Smooth muscle cell (in vitro differentiated cells): ENCODE data around the gene RRP9. TPM values are rescaled to one million over a fixed set of nuclear protein-coding genes. Genes with fewer than 3 reads are reported as not detected.

Experiments
- DNase-seq: peaks from one replicate; lab custom pipeline; 2025; ENCODE audit not compliant: unreplicated experiment; lab: John Stamatoyannopoulos, UW
- H2AFZ ChIP-seq: fragments of 200-600 bp; sonication (generic); 2 replicates; pipeline ENCODE4 v1.6.0; 2016; ENCODE audit warnings: antibody characterized with exemption, low read depth, mild to moderate bottlenecking
- H3F3A ChIP-seq: fragments of 200-600 bp; sonication (generic); 2 replicates; pipeline ENCODE4 v1.6.0; 2017; ENCODE audit warnings: antibody characterized with exemption, low read depth
- H3K27ac ChIP-seq: fragments of 200-600 bp; sonication (generic); 2 replicates; pipeline ENCODE4 v1.5.1; 2016; ENCODE audit warnings: low read depth, mild to moderate bottlenecking
- H3K27me3 ChIP-seq: fragments of 200-600 bp; sonication (generic); 2 replicates; pipeline ENCODE4 v1.6.1; 2016; ENCODE audit warnings: low read depth, mild to moderate bottlenecking
- H3K36me3 ChIP-seq: fragments of 200-600 bp; sonication (generic); 2 replicates; pipeline ENCODE4 v1.5.1; 2016; ENCODE audit warnings: low read depth
- H3K4me1 ChIP-seq: fragments of 200-600 bp; sonication (generic); 2 replicates; pipeline ENCODE4 v1.5.1; 2016; ENCODE audit warnings: low read depth
- H3K4me2 ChIP-seq: fragments of 200-600 bp; sonication (generic); 2 replicates; pipeline ENCODE4 v1.6.0; 2016; ENCODE audit warnings: mild to moderate bottlenecking
- H3K4me3 ChIP-seq: fragments of 200-600 bp; sonication (generic); 2 replicates; pipeline ENCODE4 v1.5.1; 2016; ENCODE audit warnings: mild to moderate bottlenecking
- H3K79me2 ChIP-seq: fragments of 200-600 bp; sonication (generic); 2 replicates; pipeline ENCODE4 v1.6.0; 2016; ENCODE audit warnings: low read depth, mild to moderate bottlenecking
- H3K9ac ChIP-seq: fragments of 200-600 bp; sonication (generic); 2 replicates; pipeline ENCODE4 v1.6.0; 2016; ENCODE audit warnings: low read depth
- H3K9me3 ChIP-seq: fragments of 200-600 bp; sonication (generic); replicated peaks from 2 replicates; pipeline ENCODE4 v1.5.1; 2016; ENCODE audit warnings: low read depth
- H4K20me1 ChIP-seq: fragments of 200-600 bp; sonication (generic); 2 replicates; pipeline ENCODE4 v1.6.0; 2016; ENCODE audit warnings: low read depth
- WGBS: methylation state at CpG from one replicate; pipeline ENCODE4 v1.1.7; 2016; ENCODE audit warnings: low lambda C conversion rate; 5-methylcytosine and 5-hydroxymethylcytosine counted together
- polyA plus RNA-seq: library from polyadenylated mRNA; unstranded; fragments of >200 nt; fragmentation: Nextera tagmentation; extraction: Ambion mirVana; gene quantifications from 2 replicates; pipeline ENCODE4 v1.2.1, GENCODE V29; 2016
- total RNA-seq: library from RNA; depleted of rRNA; stranded (reverse); fragments of >200 nt; gene quantifications from 2 replicates; pipeline ENCODE4 v1.2.3, GENCODE V29; 2014
- TF ChIP-seq, protein P1 (sequence below): fragments of 200-600 bp; sonication (generic); IDR thresholded peaks from 2 replicates; pipeline ENCODE4 v1.5.1; 2017; ENCODE audit warnings: borderline replicate concordance, mild to moderate bottlenecking, antibody characterized with exemption; ENCODE audit not compliant: insufficient read depth, poor library complexity, severe bottlenecking

Gene RRP9
- total and polyA plus RNA-seq, 2 experiments from 2014 or later = 13.1 to 23.9 TPM

DNA sequence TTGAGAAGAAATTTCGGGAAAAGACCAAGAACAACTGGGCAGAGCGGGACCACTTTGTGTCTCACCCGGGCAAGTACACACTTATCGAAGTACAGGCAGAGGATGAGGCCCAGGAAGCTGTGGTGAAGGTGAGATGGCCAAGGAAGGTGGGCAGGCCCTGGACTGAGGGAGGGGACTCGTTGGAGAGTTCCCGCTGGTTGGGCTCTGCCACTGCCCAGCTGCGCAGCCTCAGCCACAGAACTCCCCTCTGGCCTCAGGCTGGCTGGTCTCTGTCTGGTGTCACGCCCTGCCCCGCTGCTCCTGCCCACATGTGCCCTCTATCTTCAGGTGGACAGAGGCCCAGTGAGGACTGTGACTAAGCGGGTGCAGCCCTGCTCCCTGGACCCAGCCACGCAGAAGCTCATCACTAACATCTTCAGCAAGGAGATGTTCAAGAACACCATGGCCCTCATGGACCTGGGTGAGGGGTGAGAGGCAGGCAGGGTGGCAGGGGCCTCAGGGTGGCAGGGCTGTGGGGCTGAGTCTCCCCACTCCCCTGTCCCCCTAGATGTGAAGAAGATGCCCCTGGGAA is 2.8 kb upstream of the RRP9 start:
- Histone ChIP-seq H3K27me3 (no peaks in the 10 kb centered on the region), H3K4me1 (no peaks in the 10 kb centered on the region), H3K79me2 (peaks cover 19% of the 10 kb centered on the region), H3K9me3 (no peaks in the 10 kb centered on the region), H3K36me3 (no peaks in the 10 kb centered on the region), H3F3A (no peaks in the 10 kb centered on the region), H3K27ac (no peak overlapping the region), H3K9ac (no peak overlapping the region), H3K4me3 (no peak overlapping the region), H3K4me2 (no peak overlapping the region), H2AFZ (no peak overlapping the region), H4K20me1 (no peaks in the 10 kb centered on the region)
- TF ChIP-seq, protein P1, sequence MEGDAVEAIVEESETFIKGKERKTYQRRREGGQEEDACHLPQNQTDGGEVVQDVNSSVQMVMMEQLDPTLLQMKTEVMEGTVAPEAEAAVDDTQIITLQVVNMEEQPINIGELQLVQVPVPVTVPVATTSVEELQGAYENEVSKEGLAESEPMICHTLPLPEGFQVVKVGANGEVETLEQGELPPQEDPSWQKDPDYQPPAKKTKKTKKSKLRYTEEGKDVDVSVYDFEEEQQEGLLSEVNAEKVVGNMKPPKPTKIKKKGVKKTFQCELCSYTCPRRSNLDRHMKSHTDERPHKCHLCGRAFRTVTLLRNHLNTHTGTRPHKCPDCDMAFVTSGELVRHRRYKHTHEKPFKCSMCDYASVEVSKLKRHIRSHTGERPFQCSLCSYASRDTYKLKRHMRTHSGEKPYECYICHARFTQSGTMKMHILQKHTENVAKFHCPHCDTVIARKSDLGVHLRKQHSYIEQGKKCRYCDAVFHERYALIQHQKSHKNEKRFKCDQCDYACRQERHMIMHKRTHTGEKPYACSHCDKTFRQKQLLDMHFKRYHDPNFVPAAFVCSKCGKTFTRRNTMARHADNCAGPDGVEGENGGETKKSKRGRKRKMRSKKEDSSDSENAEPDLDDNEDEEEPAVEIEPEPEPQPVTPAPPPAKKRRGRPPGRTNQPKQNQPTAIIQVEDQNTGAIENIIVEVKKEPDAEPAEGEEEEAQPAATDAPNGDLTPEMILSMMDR = no peak
- DNase-seq = no peak
- 94% methylated on average over 11 of the region's 11 CpGs for whole genome bisulfite sequencing

DNA sequence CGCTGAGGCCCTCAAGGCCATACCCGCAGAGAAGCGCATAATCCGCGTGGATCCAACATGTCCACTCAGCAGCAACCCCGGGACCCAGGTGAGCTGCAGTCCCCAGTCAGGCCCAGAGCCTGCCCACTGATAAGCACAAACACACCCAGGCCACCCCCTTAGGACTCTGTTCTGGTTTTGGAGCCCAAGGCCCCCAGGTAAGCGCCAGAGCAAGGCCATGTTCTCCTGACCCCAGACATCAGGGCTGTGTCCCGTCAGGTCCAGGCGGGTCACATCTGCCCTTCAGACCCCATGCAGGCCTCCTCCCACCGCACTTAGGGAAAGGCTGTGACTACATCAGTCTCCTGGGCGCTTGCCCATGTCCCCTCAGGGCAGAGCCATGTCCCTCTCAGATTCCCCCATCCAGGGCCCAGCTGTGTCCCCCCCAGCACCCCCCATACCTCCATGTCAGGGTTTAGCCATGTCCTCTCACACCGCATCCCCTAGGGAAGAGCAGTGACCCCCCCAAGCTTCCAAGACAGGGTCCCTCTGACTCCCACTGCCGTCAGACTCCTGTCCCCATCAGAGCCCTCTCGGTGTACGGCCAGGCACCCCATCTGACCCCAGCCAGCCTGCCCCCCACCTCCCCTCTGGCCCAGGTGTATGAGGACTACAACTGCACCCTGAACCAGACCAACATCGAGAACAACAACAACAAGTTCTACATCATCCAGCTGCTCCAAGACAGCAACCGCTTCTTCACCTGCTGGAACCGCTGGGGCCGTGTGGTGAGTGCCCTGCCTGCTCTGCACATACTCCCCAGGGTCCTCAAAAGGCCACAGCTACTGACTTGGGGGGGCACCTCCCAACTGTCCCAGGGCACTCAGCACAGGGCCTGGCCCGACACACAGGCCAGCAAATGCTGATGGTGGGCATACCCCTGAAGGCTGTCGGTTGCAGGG is 2.0 kb upstream of the RRP9 start:
- Histone ChIP-seq H3K9ac (no peak overlapping the region), H3F3A (no peaks in the 10 kb centered on the region), H3K27me3 (no peaks in the 10 kb centered on the region), H3K36me3 (no peaks in the 10 kb centered on the region), H4K20me1 (no peaks in the 10 kb centered on the region), H3K4me1 (no peaks in the 10 kb centered on the region), H3K4me3 (no peak overlapping the region), H3K27ac (no peak overlapping the region), H3K4me2 (no peak overlapping the region), H3K79me2 (peaks cover 24% of the 10 kb centered on the region), H3K9me3 (no peaks in the 10 kb centered on the region), H2AFZ (no peak overlapping the region)
- no peak for DNase-seq
- 97% methylated on average over 19 of the region's 21 CpGs for WGBS
- TF ChIP-seq, protein P1 = no peak

GRCh38 chr3:51942603-51943450 is 1.1 kb upstream of the RRP9 start:
- Histone ChIP-seq H3K4me1 (no peaks in the 10 kb centered on the region), H3K36me3 (no peaks in the 10 kb centered on the region), H3K4me3 (peak overlapping the region; percentile 43), H3K27me3 (no peaks in the 10 kb centered on the region), H3F3A (no peaks in the 10 kb centered on the region), H3K9ac (peak overlapping the region; percentile 57), H3K9me3 (no peaks in the 10 kb centered on the region), H3K4me2 (peak overlapping the region; percentile 82), H3K27ac (peak overlapping the region; percentile 56), H4K20me1 (no peaks in the 10 kb centered on the region), H3K79me2 (peaks cover 24% of the 10 kb centered on the region), H2AFZ (peak overlapping the region; percentile 71)
- 70% methylated on average over 17 of the region's 17 CpGs for WGBS
- DNase-seq = no peak
- TF ChIP-seq, protein P1 = no peak
